Measurements from ENCODE around the gene ASPSCR1. TPM values are rescaled to one million over a fixed set of nuclear protein-coding genes. Genes with fewer than 3 reads are reported as not detected.

Gene ASPSCR1
- total RNA-seq, 1 experiment from 2014 or later = 60.4 TPM

- DNase-seq (ENCODE audit: low spot score) (no peak), ATAC-seq (no peak)
- no peak overlapping the region for H3K4me3 Mint-ChIP-seq
- H3K36me3 Mint-ChIP-seq = no peaks in the 10 kb centered on the region
- no peaks in the 10 kb centered on the region for H3K27me3 Mint-ChIP-seq (ENCODE audit: low read depth)
- H3K4me1 Mint-ChIP-seq = no peaks in the 10 kb centered on the region
- no peaks in the 10 kb centered on the region for H3K9me3 Mint-ChIP-seq
- POLR2A ChIA-PET = interaction anchor here (0.7 kb wide), 1 partner anchor 56 kb away, joined by 5 read pairs; no protein-coding TSS in a partner anchor
- CTCF ChIA-PET = interaction anchor here (0.6 to 3.0 kb wide), 2 partner anchors 9 to 27 kb away, joined by 10 to 16 read pairs; partner anchors contain the start of gene DCXR
- H3K27ac Mint-ChIP-seq = no peak overlapping the region
- TF ChIP-seq ZNF423 (CRISPR knock-in tag; IDR thresholded peaks at IDR 0.05) (no peak), TP53 (CRISPR knock-in tag; IDR thresholded peaks at IDR 0.05) (no peak), USF1 (CRISPR knock-in tag; IDR thresholded peaks at IDR 0.05) (no peak), TCF7 (CRISPR knock-in tag; IDR thresholded peaks at IDR 0.05; ENCODE audit: low read depth) (no peak), HMGXB4 (CRISPR knock-in tag; IDR thresholded peaks at IDR 0.05) (no peak), NFE2L1 (CRISPR knock-in tag; IDR thresholded peaks at IDR 0.05) (no peak), RORB (CRISPR knock-in tag; IDR thresholded peaks at IDR 0.05) (no peak), ATF6 (CRISPR knock-in tag; IDR thresholded peaks at IDR 0.05) (no peak), JUN (CRISPR knock-in tag; IDR thresholded peaks at IDR 0.05) (no peak), PREB (CRISPR knock-in tag; IDR thresholded peaks at IDR 0.05; ENCODE audit: borderline replicate concordance) (no peak), PRRX2 (CRISPR knock-in tag; IDR thresholded peaks at IDR 0.05) (no peak), NFYB (CRISPR knock-in tag; conservative IDR thresholded peaks at IDR 0.05; ENCODE audit: low read depth) (no peak), TEAD1 (CRISPR knock-in tag; IDR thresholded peaks at IDR 0.05) (no peak), E2F1 (CRISPR knock-in tag; IDR thresholded peaks at IDR 0.05) (no peak)
Observed at GRCh38 chr17:82010575-82011525, 33.4 kb downstream of the ASPSCR1 start.

GRCh38 chr17:82011617-82012187, 34.3 kb downstream of the ASPSCR1 start:
- DNase-seq (ENCODE audit: low spot score) (no peak), ATAC-seq (no peak)
- Mint-ChIP-seq H3K4me3 (no peak overlapping the region), H3K27ac (no peak overlapping the region), H3K4me1 (no peaks in the 10 kb centered on the region), H3K36me3 (no peaks in the 10 kb centered on the region), H3K27me3 (ENCODE audit: low read depth) (no peaks in the 10 kb centered on the region), H3K9me3 (no peaks in the 10 kb centered on the region)
- ChIA-PET CTCF (interaction anchor here (3.0 kb wide), 1 partner anchor 16 kb away, joined by 11 read pairs; no protein-coding TSS in a partner anchor), POLR2A (no interaction called here)
- no peak for TF ChIP-seq SMAD3 (CRISPR knock-in tag; IDR thresholded peaks at IDR 0.05; ENCODE audit: borderline replicate concordance)
- TF ChIP-seq ESRRA (CRISPR knock-in tag; IDR thresholded peaks at IDR 0.05; ENCODE audit: borderline replicate concordance) = no peak
- no peak for TF ChIP-seq AR (CRISPR knock-in tag; IDR thresholded peaks at IDR 0.05)
- TF ChIP-seq ZNF121 (CRISPR knock-in tag; IDR thresholded peaks at IDR 0.05) = no peak
- TF ChIP-seq E2F1 (CRISPR knock-in tag; IDR thresholded peaks at IDR 0.05) = no peak
- TF ChIP-seq NR2C2 (CRISPR knock-in tag; IDR thresholded peaks at IDR 0.05) = no peak
- TF ChIP-seq USF1 (CRISPR knock-in tag; IDR thresholded peaks at IDR 0.05) = no peak
